A549 (cell line): ENCODE results near the gene DIAPH2.

Source experiments
- CEBPB ChIP-seq, 2 experiments: fragments of >200 bp in 1 of 2; sonication (Bioruptor Twin) in 1 of 2; formaldehyde crosslinking in 1 of 2; IDR thresholded peaks; 2 replicates each; pipeline ENCODE4 v1.6.1; 2012 to 2016
- CHD2 ChIP-seq: fragments of 150-350 bp; IDR thresholded peaks from 2 replicates; pipeline ENCODE4 v1.6.1; 2014; ENCODE audit warnings: low read length; ENCODE audit not compliant: partially characterized antibody
- POLR2AphosphoS2 ChIP-seq: conservative IDR thresholded peaks from 2 replicates; pipeline ENCODE4 v1.6.1; 2012; ENCODE audit warnings: low read length, improper control_type of control experiment, inconsistent platforms
- TP53 ChIP-seq: fragments of 250-450 bp; sonication (Bioruptor Pico); IDR thresholded peaks from 2 replicates; pipeline ENCODE4 v1.5.0; 2021; ENCODE audit warnings: mild to moderate bottlenecking, moderate library complexity
- TF ChIP-seq, protein P1 (sequence below): fragments of >200 bp; sonication (Bioruptor Twin); formaldehyde crosslinking; IDR thresholded peaks from 3 replicates; pipeline ENCODE4 v1.5.1; 2016
- TF ChIP-seq, protein P2 (sequence below): fragments of 450-650 bp; IDR thresholded peaks from 2 replicates; pipeline ENCODE4 v1.6.1; 2014; ENCODE audit warnings: antibody characterized with exemption

DNA sequence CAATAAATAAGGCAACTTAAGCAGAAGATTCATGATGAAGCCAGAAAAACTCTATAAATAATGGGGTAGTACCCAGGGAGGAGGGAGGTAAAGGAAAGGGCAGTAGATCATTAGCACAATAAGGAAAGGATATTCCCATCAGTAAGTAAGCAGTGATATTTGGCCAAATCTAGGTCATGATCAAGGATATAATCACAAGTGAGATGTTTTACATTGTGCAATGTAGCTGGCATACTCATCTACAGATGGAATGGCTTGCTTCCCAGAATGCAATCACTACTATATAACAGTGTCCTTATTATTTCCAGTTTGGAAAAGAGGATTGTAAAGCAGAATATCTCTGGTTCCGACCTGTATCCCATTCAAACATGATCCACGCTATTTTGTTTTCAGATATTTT is 682.5 kb downstream of the DIAPH2 start:
- TF ChIP-seq, protein P1, sequence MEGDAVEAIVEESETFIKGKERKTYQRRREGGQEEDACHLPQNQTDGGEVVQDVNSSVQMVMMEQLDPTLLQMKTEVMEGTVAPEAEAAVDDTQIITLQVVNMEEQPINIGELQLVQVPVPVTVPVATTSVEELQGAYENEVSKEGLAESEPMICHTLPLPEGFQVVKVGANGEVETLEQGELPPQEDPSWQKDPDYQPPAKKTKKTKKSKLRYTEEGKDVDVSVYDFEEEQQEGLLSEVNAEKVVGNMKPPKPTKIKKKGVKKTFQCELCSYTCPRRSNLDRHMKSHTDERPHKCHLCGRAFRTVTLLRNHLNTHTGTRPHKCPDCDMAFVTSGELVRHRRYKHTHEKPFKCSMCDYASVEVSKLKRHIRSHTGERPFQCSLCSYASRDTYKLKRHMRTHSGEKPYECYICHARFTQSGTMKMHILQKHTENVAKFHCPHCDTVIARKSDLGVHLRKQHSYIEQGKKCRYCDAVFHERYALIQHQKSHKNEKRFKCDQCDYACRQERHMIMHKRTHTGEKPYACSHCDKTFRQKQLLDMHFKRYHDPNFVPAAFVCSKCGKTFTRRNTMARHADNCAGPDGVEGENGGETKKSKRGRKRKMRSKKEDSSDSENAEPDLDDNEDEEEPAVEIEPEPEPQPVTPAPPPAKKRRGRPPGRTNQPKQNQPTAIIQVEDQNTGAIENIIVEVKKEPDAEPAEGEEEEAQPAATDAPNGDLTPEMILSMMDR: no peak
- TF ChIP-seq TP53 (no peak), CEBPB (IDR thresholded peaks at IDR 0.05) (no peak), POLR2AphosphoS2 (no peak), CHD2 (no peak)
- TF ChIP-seq, protein P2, sequence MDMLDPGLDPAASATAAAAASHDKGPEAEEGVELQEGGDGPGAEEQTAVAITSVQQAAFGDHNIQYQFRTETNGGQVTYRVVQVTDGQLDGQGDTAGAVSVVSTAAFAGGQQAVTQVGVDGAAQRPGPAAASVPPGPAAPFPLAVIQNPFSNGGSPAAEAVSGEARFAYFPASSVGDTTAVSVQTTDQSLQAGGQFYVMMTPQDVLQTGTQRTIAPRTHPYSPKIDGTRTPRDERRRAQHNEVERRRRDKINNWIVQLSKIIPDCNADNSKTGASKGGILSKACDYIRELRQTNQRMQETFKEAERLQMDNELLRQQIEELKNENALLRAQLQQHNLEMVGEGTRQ: no peak
